Measurements from ENCODE around the gene SH3GL1.

The SH3GL1 gene

DNA sequence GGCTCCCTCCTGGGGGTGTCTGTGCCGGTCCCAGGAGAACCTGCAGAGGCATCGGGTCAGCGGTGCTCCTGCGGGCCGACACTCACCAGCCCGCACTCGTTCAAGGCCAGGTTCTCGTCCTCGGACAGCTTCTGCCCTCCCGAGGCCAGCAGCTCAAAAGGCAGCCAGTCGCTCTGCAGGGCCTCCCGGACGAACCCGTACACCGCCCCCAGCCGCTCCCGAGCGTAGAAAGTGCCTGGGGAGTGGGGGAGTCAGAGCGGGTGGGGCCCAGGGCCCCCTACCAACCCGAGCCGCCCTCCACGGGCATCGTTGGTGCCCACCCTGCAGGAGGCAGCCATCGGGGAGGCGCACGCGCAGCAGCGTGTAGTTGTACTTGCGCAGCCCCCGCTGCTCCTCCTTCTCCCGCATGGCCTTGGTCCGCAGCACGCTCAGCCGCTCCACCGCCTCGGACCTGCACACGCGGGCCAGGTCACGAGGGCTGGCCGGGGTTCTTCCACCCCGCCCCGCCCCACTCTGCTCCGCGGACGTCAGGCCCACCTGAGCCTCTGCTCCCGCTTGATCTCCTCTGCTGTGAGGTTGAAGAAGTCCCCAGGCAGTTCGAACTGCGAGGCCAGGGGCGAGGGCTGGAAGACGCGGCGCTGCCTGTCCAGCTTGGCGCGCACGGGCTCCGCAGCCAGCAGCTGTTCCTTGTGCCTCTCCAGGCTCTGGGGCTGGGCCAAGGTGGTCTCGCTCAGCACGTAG, 45.8 kb upstream of the SH3GL1 start:
- Histone ChIP-seq H3K36me3 (ENCODE audit: insufficient read depth, low read length) (peaks cover 58% of the 10 kb centered on the region), H4K20me1 (ENCODE audit: insufficient read depth, low read length) (no peaks in the 10 kb centered on the region)
- TF ChIP-seq EZH2 (IDR thresholded peaks at IDR 0.05; ENCODE audit: borderline replicate concordance, low read length) = no peak
- TF ChIP-seq, protein P1, sequence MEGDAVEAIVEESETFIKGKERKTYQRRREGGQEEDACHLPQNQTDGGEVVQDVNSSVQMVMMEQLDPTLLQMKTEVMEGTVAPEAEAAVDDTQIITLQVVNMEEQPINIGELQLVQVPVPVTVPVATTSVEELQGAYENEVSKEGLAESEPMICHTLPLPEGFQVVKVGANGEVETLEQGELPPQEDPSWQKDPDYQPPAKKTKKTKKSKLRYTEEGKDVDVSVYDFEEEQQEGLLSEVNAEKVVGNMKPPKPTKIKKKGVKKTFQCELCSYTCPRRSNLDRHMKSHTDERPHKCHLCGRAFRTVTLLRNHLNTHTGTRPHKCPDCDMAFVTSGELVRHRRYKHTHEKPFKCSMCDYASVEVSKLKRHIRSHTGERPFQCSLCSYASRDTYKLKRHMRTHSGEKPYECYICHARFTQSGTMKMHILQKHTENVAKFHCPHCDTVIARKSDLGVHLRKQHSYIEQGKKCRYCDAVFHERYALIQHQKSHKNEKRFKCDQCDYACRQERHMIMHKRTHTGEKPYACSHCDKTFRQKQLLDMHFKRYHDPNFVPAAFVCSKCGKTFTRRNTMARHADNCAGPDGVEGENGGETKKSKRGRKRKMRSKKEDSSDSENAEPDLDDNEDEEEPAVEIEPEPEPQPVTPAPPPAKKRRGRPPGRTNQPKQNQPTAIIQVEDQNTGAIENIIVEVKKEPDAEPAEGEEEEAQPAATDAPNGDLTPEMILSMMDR (IDR thresholded peaks at IDR 0.05; ENCODE audit: low read length) = no peak

DNA sequence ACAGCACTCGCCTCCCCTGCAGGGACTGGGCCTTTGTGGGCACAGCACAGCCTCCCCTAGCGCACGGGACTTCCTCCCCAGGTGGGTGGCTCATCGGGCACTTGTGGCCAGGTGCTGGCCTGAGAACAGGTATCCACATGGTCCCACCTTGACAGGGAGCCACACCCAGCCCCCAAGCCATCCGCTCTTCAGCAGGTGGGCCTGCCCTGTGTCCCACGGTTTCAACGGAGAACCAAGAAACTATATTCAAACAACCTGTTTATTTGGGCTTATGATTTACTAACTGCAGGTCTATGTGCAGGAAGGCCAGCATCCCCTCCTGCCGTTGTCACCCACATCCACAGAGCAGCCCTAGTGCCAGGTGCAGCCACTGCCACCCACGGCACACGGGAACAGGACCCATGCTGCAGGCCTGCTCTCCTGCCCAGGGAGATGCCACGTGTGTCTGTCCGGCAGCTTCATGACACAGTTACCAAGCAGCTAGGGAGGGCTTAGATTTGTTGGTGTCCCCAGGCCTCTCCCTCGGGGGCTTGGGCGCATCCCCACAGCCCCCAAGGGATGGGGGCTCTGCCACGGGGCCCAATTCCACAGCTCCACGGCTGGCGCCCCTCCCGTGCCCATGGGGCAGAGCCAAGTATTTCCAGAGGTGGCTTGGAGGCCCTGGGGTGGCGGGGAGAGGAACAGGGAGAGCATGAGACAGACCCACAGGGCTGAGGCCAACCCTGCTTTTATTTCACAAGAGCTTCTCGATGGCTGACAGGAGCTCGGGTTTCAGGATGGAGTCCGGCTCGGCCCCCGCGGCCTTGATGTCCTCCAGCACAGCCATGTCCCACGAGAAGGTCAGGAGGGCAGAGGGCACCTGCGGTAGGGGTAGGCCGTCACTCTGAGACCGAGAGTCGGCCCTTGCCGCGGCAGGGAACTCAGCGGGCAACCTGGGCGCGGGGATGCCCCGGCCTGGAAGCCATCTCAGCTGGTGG, 44.7 kb upstream of the SH3GL1 start:
- no peaks in the 10 kb centered on the region for H4K20me1 ChIP-seq (ENCODE audit: insufficient read depth, low read length)
- no peaks in the 10 kb centered on the region for H3K9me2 ChIP-seq (ENCODE audit: low read depth, low read length)
- H3K27me3 ChIP-seq (ENCODE audit: insufficient read depth, low read length) = no peaks in the 10 kb centered on the region
- TF ChIP-seq, protein P1 (IDR thresholded peaks at IDR 0.05; ENCODE audit: low read length) = no peak
- no peak for TF ChIP-seq EZH2 (IDR thresholded peaks at IDR 0.05; ENCODE audit: borderline replicate concordance, low read length)
- no peaks in the 10 kb centered on the region for H3F3A ChIP-seq (ENCODE audit: insufficient read depth, low read length)
- H3K4me2 ChIP-seq (ENCODE audit: low read length) = no peak overlapping the region
- no peak overlapping the region for H3K4me3 ChIP-seq (ENCODE audit: low read depth, low read length, poor library complexity, severe bottlenecking)
- peaks cover 66% of the 10 kb centered on the region for H3K36me3 ChIP-seq (ENCODE audit: insufficient read depth, low read length)
- H3K27ac ChIP-seq (ENCODE audit: low read depth, low read length, poor library complexity, severe bottlenecking) = no peak overlapping the region
- H3K79me2 ChIP-seq (ENCODE audit: insufficient read depth, low read length) = no peaks in the 10 kb centered on the region
- H3K9me3 ChIP-seq (ENCODE audit: low read length) = no peaks in the 10 kb centered on the region
- peaks cover 9% of the 10 kb centered on the region for H3K4me1 ChIP-seq (ENCODE audit: insufficient read depth, low read length, severe bottlenecking)
- H3K9ac ChIP-seq (ENCODE audit: low read length) = no peak overlapping the region
- H2AFZ ChIP-seq (ENCODE audit: low read length) = no peak overlapping the region

More for the DNA sequence above, 45.8 kb upstream of the SH3GL1 start:
- Histone ChIP-seq H3K9ac (ENCODE audit: low read length) (no peak overlapping the region), H3K4me2 (ENCODE audit: low read length) (no peak overlapping the region), H3K27me3 (ENCODE audit: insufficient read depth, low read length) (no peaks in the 10 kb centered on the region), H3K9me3 (ENCODE audit: low read length) (no peaks in the 10 kb centered on the region), H3K4me3 (ENCODE audit: low read depth, low read length, poor library complexity, severe bottlenecking) (no peak overlapping the region), H3K79me2 (ENCODE audit: insufficient read depth, low read length) (no peaks in the 10 kb centered on the region), H3F3A (ENCODE audit: insufficient read depth, low read length) (no peaks in the 10 kb centered on the region), H2AFZ (ENCODE audit: low read length) (no peak overlapping the region), H3K4me1 (ENCODE audit: insufficient read depth, low read length, severe bottlenecking) (peaks cover 9% of the 10 kb centered on the region), H3K9me2 (ENCODE audit: low read depth, low read length) (no peaks in the 10 kb centered on the region), H3K27ac (ENCODE audit: low read depth, low read length, poor library complexity, severe bottlenecking) (no peak overlapping the region)

- no peaks in the 10 kb centered on the region for H3K9me3 ChIP-seq (ENCODE audit: low read length)
- no peak for TF ChIP-seq EZH2 (IDR thresholded peaks at IDR 0.05; ENCODE audit: borderline replicate concordance, low read length)
- TF ChIP-seq, protein P1 (IDR thresholded peaks at IDR 0.05; ENCODE audit: low read length) = no peak
- H3K9ac ChIP-seq (ENCODE audit: low read length) = no peak overlapping the region
- no peaks in the 10 kb centered on the region for H3K27me3 ChIP-seq (ENCODE audit: insufficient read depth, low read length)
- H4K20me1 ChIP-seq (ENCODE audit: insufficient read depth, low read length) = no peaks in the 10 kb centered on the region
- H3K9me2 ChIP-seq (ENCODE audit: low read depth, low read length) = no peaks in the 10 kb centered on the region
- no peak overlapping the region for H2AFZ ChIP-seq (ENCODE audit: low read length)
- H3K79me2 ChIP-seq (ENCODE audit: insufficient read depth, low read length) = no peaks in the 10 kb centered on the region
- H3K36me3 ChIP-seq (ENCODE audit: insufficient read depth, low read length) = peaks cover 67% of the 10 kb centered on the region
- H3F3A ChIP-seq (ENCODE audit: insufficient read depth, low read length) = no peaks in the 10 kb centered on the region
- no peak overlapping the region for H3K4me3 ChIP-seq (ENCODE audit: low read depth, low read length, poor library complexity, severe bottlenecking)
- H3K4me2 ChIP-seq (ENCODE audit: low read length) = no peak overlapping the region
- H3K4me1 ChIP-seq (ENCODE audit: insufficient read depth, low read length, severe bottlenecking) = peaks cover 9% of the 10 kb centered on the region
- no peak overlapping the region for H3K27ac ChIP-seq (ENCODE audit: low read depth, low read length, poor library complexity, severe bottlenecking)
These were observed 43.8 kb upstream of the SH3GL1 start for GRCh38 chr19:4443966-4444764.
